CD14-positive monocyte (primary cell): ENCODE measurements around the gene CCL25. TPM values are rescaled to one million over a fixed set of nuclear protein-coding genes. Genes with fewer than 3 reads are reported as not detected.

Experiments used
- DNase-seq, 3 donors: peaks; one replicate each; pipeline ENCODE4 v3.0.0-alpha.2; 2011 to 2022
- H2AFZ ChIP-seq: 2 replicates; pipeline ENCODE4 v1.6.0; 2012; ENCODE audit warnings: mild to moderate bottlenecking, low read depth, low read length, inconsistent platforms; ENCODE audit not compliant: insufficient read depth, poor library complexity, severe bottlenecking
- H3K27ac ChIP-seq, 2 donors: 1 replicate in 1 of 2; 2 replicates in 1 of 2; pipeline ENCODE4 v1.5.1; 2012 to 2013; ENCODE audit warnings: low read length in 2 of 2, control low read depth in 1 of 2, inconsistent platforms in 1 of 2, low read depth in 1 of 2, mild to moderate bottlenecking in 1 of 2
- H3K27me3 ChIP-seq, 2 donors: one replicate each; pipeline versions ENCODE4 v1.6.0 to v1.6.1; 2011 to 2013; ENCODE audit warnings: low read length in 2 of 2; ENCODE audit not compliant: control insufficient read depth in 2 of 2, insufficient read depth in 2 of 2
- H3K36me3 ChIP-seq, 2 donors: replicated peaks in 1 of 2; 1 replicate in 1 of 2; 2 replicates in 1 of 2; pipeline versions ENCODE4 v1.5.1 to v1.6.1; 2012 to 2013; ENCODE audit warnings: low read length in 2 of 2, control low read depth in 1 of 2, inconsistent platforms in 1 of 2, mild to moderate bottlenecking in 1 of 2; ENCODE audit not compliant: insufficient read depth in 2 of 2, control insufficient read depth in 1 of 2
- H3K4me1 ChIP-seq, 2 donors: 1 replicate in 1 of 2; 2 replicates in 1 of 2; pipeline versions ENCODE4 v1.5.1 to v1.6.1; 2012 to 2013; ENCODE audit warnings: low read length in 2 of 2, control low read depth in 1 of 2, inconsistent platforms in 1 of 2, mild to moderate bottlenecking in 1 of 2, moderate library complexity in 1 of 2; ENCODE audit not compliant: insufficient read depth in 2 of 2, control insufficient read depth in 1 of 2
- H3K4me2 ChIP-seq: replicated peaks from 2 replicates; pipeline ENCODE3; 2012; ENCODE audit warnings: low read length, moderate library complexity, mild to moderate bottlenecking; ENCODE audit not compliant: poor library complexity, severe bottlenecking; ENCODE audit errors: extremely low read depth
- H3K4me3 ChIP-seq, 3 experiments: fragments of 200-600 bp in 1 of 3; sonication (generic) in 1 of 3; replicated peaks in 1 of 3; 1 replicate in 2 of 3; 2 replicates in 1 of 3; pipeline ENCODE4 v1.5.1; 2011 to 2013; ENCODE audit warnings: low read length in 3 of 3, mild to moderate bottlenecking in 3 of 3, control low read depth in 2 of 3, low read depth in 2 of 3, inconsistent platforms in 1 of 3, moderate library complexity in 1 of 3
- H3K79me2 ChIP-seq: 2 replicates; pipeline ENCODE4 v1.6.0; 2012; ENCODE audit warnings: mild to moderate bottlenecking, control low read depth, inconsistent platforms, low read length, moderate library complexity; ENCODE audit not compliant: insufficient read depth
- H3K9ac ChIP-seq: 2 replicates; pipeline ENCODE4 v1.6.0; 2017; ENCODE audit warnings: low read length, mild to moderate bottlenecking; ENCODE audit not compliant: insufficient read depth, poor library complexity, severe bottlenecking
- H3K9me3 ChIP-seq, 2 donors: replicated peaks in 1 of 2; 1 replicate in 1 of 2; 2 replicates in 1 of 2; pipeline versions ENCODE4 v1.5.1 to v1.6.1; 2012 to 2013; ENCODE audit warnings: low read length in 2 of 2, control low read depth in 1 of 2; ENCODE audit not compliant: control insufficient read depth in 1 of 2, insufficient read depth in 1 of 2
- H4K20me1 ChIP-seq: 2 replicates; pipeline ENCODE4 v1.6.0; 2012; ENCODE audit warnings: mild to moderate bottlenecking, low read length, control low read depth, moderate library complexity; ENCODE audit not compliant: insufficient read depth
- H3K27ac Mint-ChIP-seq, 7 donors: one replicate each; pipeline ENCODE4 v1.8.0; 2020; ENCODE audit warnings: mild to moderate bottlenecking in 7 of 7, mixed read lengths in 7 of 7, moderate library complexity in 6 of 7, inconsistent platforms in 2 of 7
- H3K27me3 Mint-ChIP-seq, 3 donors: one replicate each; pipeline ENCODE4 v1.8.0; 2021 to 2022; ENCODE audit warnings: low read depth in 3 of 3, mild to moderate bottlenecking in 3 of 3, mixed read lengths in 3 of 3, moderate library complexity in 3 of 3, inconsistent platforms in 1 of 3
- H3K36me3 Mint-ChIP-seq, 2 donors: one replicate each; pipeline ENCODE4 v1.8.0; 2020; ENCODE audit warnings: mixed read lengths in 2 of 2, inconsistent platforms in 1 of 2, mild to moderate bottlenecking in 1 of 2
- H3K4me1 Mint-ChIP-seq: one replicate; pipeline ENCODE4 v1.8.0; 2020; ENCODE audit warnings: mild to moderate bottlenecking, mixed read lengths
- H3K4me3 Mint-ChIP-seq, 2 donors: one replicate each; pipeline ENCODE4 v1.8.0; 2020; ENCODE audit warnings: mild to moderate bottlenecking in 2 of 2, mixed read lengths in 2 of 2, moderate library complexity in 1 of 2
- H3K9me3 Mint-ChIP-seq, 7 donors: one replicate each; pipeline ENCODE4 v1.8.0; 2020 to 2022; ENCODE audit warnings: mixed read lengths in 7 of 7, mild to moderate bottlenecking in 6 of 7, moderate library complexity in 6 of 7, inconsistent platforms in 2 of 7
- WGBS: methylation state at CpG from one replicate; pipeline ENCODE4 v1.1.5; 2013; ENCODE audit warnings: missing lambda C conversion rate; ENCODE audit not compliant: insufficient coverage; 5-methylcytosine and 5-hydroxymethylcytosine counted together
- intact Hi-C, 2 donors: fragments of 100-400 bp; cut with micrococcal nuclease; formaldehyde crosslinking; loops; one replicate each; pipeline versions ENCODE4 v1.15.0 to v1.15.1; 2023
- polyA plus RNA-seq, 3 donors: library from polyadenylated mRNA; depleted of rRNA in 1 of 3; unstranded in 2 of 3; stranded (reverse) in 1 of 3; fragments of 300-500 nt in 2 of 3; fragments of >200 nt in 1 of 3; fragmentation: Illumina TruSeq in 2 of 3; gene quantifications; 1 replicate in 2 of 3; 2 replicates in 1 of 3; pipeline ENCODE4 v1.2.3, GENCODE V29; 2012 to 2021
- TF ChIP-seq, protein P1 (sequence below): fragments of 200-600 bp; IDR thresholded peaks from one replicate; pipeline ENCODE4 v1.8.0; 2022; ENCODE audit warnings: antibody characterized with exemption, mild to moderate bottlenecking

Gene CCL25
- polyA plus RNA-seq, 3 donors: not detected

DNA sequence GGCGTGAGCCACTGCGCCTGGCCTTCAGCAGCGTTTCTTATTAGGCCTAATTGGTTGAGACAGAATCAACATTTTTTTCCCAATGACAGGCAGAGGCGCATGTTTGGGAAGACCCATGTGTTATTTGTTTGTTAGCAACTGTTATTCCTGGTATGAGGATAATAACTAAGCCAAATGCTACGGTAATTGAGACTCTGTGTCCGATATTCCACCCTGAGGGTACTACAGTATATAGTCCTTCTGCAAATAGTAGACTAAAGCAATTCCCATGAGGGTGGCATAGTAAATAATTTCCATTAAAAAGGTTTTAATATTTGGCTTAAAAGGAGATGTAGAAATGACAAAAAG is 18.4 kb upstream of the CCL25 start:
- Histone ChIP-seq H3K27me3 (peaks cover 0 to 4% of the 10 kb centered on the region in 2 donors), H3K4me1 (no peaks in the 10 kb centered on the region), H3K4me3 (no peak overlapping the region), H3K36me3 (no peaks in the 10 kb centered on the region), H4K20me1 (no peaks in the 10 kb centered on the region), H3K9ac (no peak overlapping the region), H3K27ac (no peak overlapping the region), H3K9me3 (no peaks in the 10 kb centered on the region), H2AFZ (no peak overlapping the region), H3K4me2 (no peak overlapping the region), H3K79me2 (no peaks in the 10 kb centered on the region)
- WGBS: 90% methylated on average over 3 of the region's 6 CpGs
- peaks cover 5% of the 10 kb centered on the region for H3K4me1 Mint-ChIP-seq
- H3K9me3 Mint-ChIP-seq: peaks cover 0 to 5% (median 0%) of the 10 kb centered on the region in 7 donors
- intact Hi-C loops: no loop called here
- peaks cover 18 to 19% (median 18%) of the 10 kb centered on the region in 3 donors for H3K27me3 Mint-ChIP-seq
- DNase-seq: no peak
- H3K36me3 Mint-ChIP-seq: no peaks in the 10 kb centered on the region
- TF ChIP-seq, protein P1, sequence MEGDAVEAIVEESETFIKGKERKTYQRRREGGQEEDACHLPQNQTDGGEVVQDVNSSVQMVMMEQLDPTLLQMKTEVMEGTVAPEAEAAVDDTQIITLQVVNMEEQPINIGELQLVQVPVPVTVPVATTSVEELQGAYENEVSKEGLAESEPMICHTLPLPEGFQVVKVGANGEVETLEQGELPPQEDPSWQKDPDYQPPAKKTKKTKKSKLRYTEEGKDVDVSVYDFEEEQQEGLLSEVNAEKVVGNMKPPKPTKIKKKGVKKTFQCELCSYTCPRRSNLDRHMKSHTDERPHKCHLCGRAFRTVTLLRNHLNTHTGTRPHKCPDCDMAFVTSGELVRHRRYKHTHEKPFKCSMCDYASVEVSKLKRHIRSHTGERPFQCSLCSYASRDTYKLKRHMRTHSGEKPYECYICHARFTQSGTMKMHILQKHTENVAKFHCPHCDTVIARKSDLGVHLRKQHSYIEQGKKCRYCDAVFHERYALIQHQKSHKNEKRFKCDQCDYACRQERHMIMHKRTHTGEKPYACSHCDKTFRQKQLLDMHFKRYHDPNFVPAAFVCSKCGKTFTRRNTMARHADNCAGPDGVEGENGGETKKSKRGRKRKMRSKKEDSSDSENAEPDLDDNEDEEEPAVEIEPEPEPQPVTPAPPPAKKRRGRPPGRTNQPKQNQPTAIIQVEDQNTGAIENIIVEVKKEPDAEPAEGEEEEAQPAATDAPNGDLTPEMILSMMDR: no peak
- H3K4me3 Mint-ChIP-seq: peak overlapping the region in 1 of 2 donors; percentile 19
- no peak overlapping the region for H3K27ac Mint-ChIP-seq

DNA sequence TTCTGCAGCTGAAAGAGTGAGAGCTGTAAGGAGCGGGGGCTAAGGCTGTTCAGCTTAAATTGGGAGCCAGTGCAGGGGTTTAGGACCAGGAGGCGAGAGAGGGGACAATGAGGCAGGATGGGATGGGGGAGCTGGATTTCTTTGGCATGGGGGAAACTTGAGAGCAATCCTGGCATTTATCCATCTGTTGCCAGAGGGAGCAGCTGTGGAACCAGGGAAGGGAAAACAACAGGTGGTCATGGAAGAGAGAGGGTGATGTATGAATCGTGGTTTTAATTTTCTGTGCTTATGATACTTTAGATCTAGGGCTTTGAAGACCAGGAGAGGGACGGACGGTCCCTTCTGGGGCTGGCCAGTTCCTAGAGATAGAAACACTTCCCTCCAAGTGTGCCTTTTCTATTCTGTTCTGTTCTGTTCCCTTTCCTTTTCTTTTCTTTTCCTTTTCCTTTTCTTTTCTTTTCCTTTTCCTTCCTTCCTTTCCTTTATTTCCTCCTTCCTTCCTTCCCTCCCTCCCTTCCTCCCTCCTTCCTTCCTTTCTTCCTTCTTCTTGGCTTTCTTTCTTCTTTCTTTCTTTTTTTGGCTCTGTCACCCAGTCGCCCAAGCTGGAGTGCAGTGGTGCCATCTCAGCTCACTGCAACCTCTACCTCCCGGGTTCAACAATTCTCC is 16.0 kb upstream of the CCL25 start:
- 97% methylated on average over 3 of the region's 7 CpGs for WGBS
- Histone ChIP-seq H3K27me3 (peaks cover 0 to 4% of the 10 kb centered on the region in 2 donors), H3K36me3 (no peaks in the 10 kb centered on the region), H3K9ac (no peak overlapping the region), H2AFZ (no peak overlapping the region), H3K9me3 (no peaks in the 10 kb centered on the region), H3K4me3 (no peak overlapping the region), H3K79me2 (no peaks in the 10 kb centered on the region), H3K4me2 (no peak overlapping the region), H4K20me1 (no peaks in the 10 kb centered on the region), H3K27ac (no peak overlapping the region), H3K4me1 (no peaks in the 10 kb centered on the region)
- TF ChIP-seq, protein P1: no peak
- Mint-ChIP-seq H3K4me3 (no peak overlapping the region), H3K36me3 (no peaks in the 10 kb centered on the region), H3K4me1 (peaks cover 6% of the 10 kb centered on the region), H3K27me3 (peaks cover 18 to 19% (median 19%) of the 10 kb centered on the region in 3 donors), H3K27ac (no peak overlapping the region), H3K9me3 (peaks cover 0 to 5% (median 0%) of the 10 kb centered on the region in 7 donors)
- DNase-seq: no peak
- intact Hi-C loops: no loop called here
